HG02884 (cell line): ENCODE data around the gene IKZF4.
"Not testable (repeated sequence)": the region's sequence is repeated elsewhere in the genome, so short reads cannot be mapped to it uniquely, and the experiment has no call there.

Source experiments
- ATAC-seq: cut with Tn5 transposase; IDR thresholded peaks from one replicate; pipeline ENCODE4 v1.9.1; 2021; ENCODE audit warnings: mild to moderate bottlenecking, moderate library complexity; ENCODE audit not compliant: unreplicated experiment

Gene IKZF4

GRCh38 chr12:56020423-56021184 is at the start of gene IKZF4:
Gene IKZF4, plus strand, starts transcription at chr12:56021043. Its CDS starts 451 bp downstream, at chr12:56021494.
- ATAC-seq: no peak

- no peak for ATAC-seq
Observed at GRCh38 chr12:55972042-55972441, 48.8 kb upstream of the IKZF4 start.

GRCh38 chr12:55972456-55972855 is 48.4 kb upstream of the IKZF4 start:
- no peak for ATAC-seq

- ATAC-seq: no peak
Observed at GRCh38 chr12:55972911-55973598, 47.8 kb upstream of the IKZF4 start.

GRCh38 chr12:55973599-55974307 is 47.1 kb upstream of the IKZF4 start, which contains the start of gene RAB5B:
Gene RAB5B, plus strand, starts transcription at chr12:55974078. Its CDS starts 12,883 bp downstream, at chr12:55986961.
- ATAC-seq: peak; percentile 89

GRCh38 chr12:55974308-55974730 is 46.5 kb upstream of the IKZF4 start:
- ATAC-seq: peak; percentile 8

GRCh38 chr12:55978393-55978792 is 42.5 kb upstream of the IKZF4 start:
- no peak for ATAC-seq

GRCh38 chr12:55979069-55979468 is 41.8 kb upstream of the IKZF4 start:
- no peak for ATAC-seq

- not testable (repeated sequence) for ATAC-seq
Observed at GRCh38 chr12:55981882-55982281, 39.0 kb upstream of the IKZF4 start.

GRCh38 chr12:55982319-55982936 is 38.4 kb upstream of the IKZF4 start:
- peak; percentile 76 for ATAC-seq

GRCh38 chr12:55983232-55983842 is 37.5 kb upstream of the IKZF4 start:
- no peak for ATAC-seq

- ATAC-seq: no peak
Observed at GRCh38 chr12:55984861-55985260, 36.0 kb upstream of the IKZF4 start.

GRCh38 chr12:55985341-55985740 is 35.5 kb upstream of the IKZF4 start:
- no peak for ATAC-seq

GRCh38 chr12:55985976-55986375 is 34.9 kb upstream of the IKZF4 start:
- ATAC-seq: not testable (repeated sequence)

GRCh38 chr12:55991110-55991509 is 29.7 kb upstream of the IKZF4 start:
- no peak for ATAC-seq

- ATAC-seq: no peak
Observed at GRCh38 chr12:55993230-55993853, 27.5 kb upstream of the IKZF4 start.

GRCh38 chr12:55995366-55995765 is 25.5 kb upstream of the IKZF4 start:
- ATAC-seq: no peak

GRCh38 chr12:55996201-55996714 is 24.6 kb upstream of the IKZF4 start:
- ATAC-seq: no peak

GRCh38 chr12:55996715-55997534 is 23.9 kb upstream of the IKZF4 start, which contains the start of gene SUOX:
Gene SUOX, plus strand, starts transcription at chr12:55997276. Its CDS starts 4,946 bp downstream, at chr12:56002222.
- peak; percentile 99 for ATAC-seq
